K562 (cell line): ENCODE results near the gene LRRC10B. TPM values are rescaled to one million over a fixed set of nuclear protein-coding genes. Genes with fewer than 3 reads are reported as not detected.

Experiments used
- BHLHE40 ChIP-seq: IDR thresholded peaks from 2 replicates; pipeline ENCODE4 v1.6.1; 2011; ENCODE audit warnings: low read length, improper control_type of control experiment
- BRF1 ChIP-seq: IDR thresholded peaks from 3 replicates; pipeline ENCODE4 v1.6.1; 2011; ENCODE audit warnings: borderline replicate concordance, mild to moderate bottlenecking; ENCODE audit not compliant: insufficient read length; ENCODE audit errors: extremely low read depth
- COPS2 ChIP-seq: fragments of 450-650 bp; conservative IDR thresholded peaks from 2 replicates; pipeline ENCODE4 v1.6.1; 2016; ENCODE audit warnings: mild to moderate bottlenecking, moderate library complexity
- HDAC3 ChIP-seq: fragments of 450-650 bp; IDR thresholded peaks from 2 replicates; pipeline ENCODE4 v1.6.1; 2018; ENCODE audit warnings: borderline replicate concordance, mild to moderate bottlenecking, moderate library complexity; ENCODE audit not compliant: partially characterized antibody
- KAT7 ChIP-seq: sonication (generic); formaldehyde crosslinking; IDR thresholded peaks from 2 replicates; pipeline ENCODE4 v1.8.0; 2022; ENCODE audit warnings: missing genetic modification reagents, mild to moderate bottlenecking, borderline replicate concordance
- KLF1 ChIP-seq: fragments of 450-650 bp; IDR thresholded peaks from 2 replicates; pipeline ENCODE4 v1.6.1; 2016; ENCODE audit warnings: missing genetic modification characterization, missing compliant biosample characterization
- LARP7 ChIP-seq: fragments of 450-650 bp; IDR thresholded peaks from 2 replicates; pipeline ENCODE4 v1.6.1; 2016
- MCM2 ChIP-seq: fragments of 450-650 bp; IDR thresholded peaks from 2 replicates; pipeline ENCODE4 v1.6.1; 2017; ENCODE audit warnings: low read depth, mild to moderate bottlenecking
- MECOM ChIP-seq: fragments of 250-450 bp; sonication (Bioruptor Pico); IDR thresholded peaks from 2 replicates; pipeline ENCODE4 v1.8.0; 2022; ENCODE audit warnings: inconsistent platforms
- MED1 ChIP-seq: sonication (generic); formaldehyde crosslinking; IDR thresholded peaks from 2 replicates; pipeline ENCODE4 v1.8.1; 2023; ENCODE audit warnings: missing genetic modification reagents, borderline replicate concordance
- MTA3 ChIP-seq: fragments of 450-650 bp; formaldehyde crosslinking; IDR thresholded peaks from 2 replicates; pipeline ENCODE4 v1.6.1; 2017; ENCODE audit warnings: mild to moderate bottlenecking, borderline replicate concordance
- NCOA1 ChIP-seq: fragments of 450-650 bp; IDR thresholded peaks from 2 replicates; pipeline ENCODE4 v1.6.1; 2016; ENCODE audit warnings: low read depth
- PHF21A ChIP-seq: fragments of 450-650 bp; IDR thresholded peaks from 2 replicates; pipeline ENCODE4 v1.6.1; 2017; ENCODE audit warnings: low read depth, borderline replicate concordance
- RB1 ChIP-seq: fragments of 450-650 bp; IDR thresholded peaks from 2 replicates; pipeline ENCODE4 v1.6.1; 2017; ENCODE audit warnings: low read depth, mild to moderate bottlenecking
- RFX5 ChIP-seq: IDR thresholded peaks from 2 replicates; pipeline ENCODE4 v1.6.1; 2011; ENCODE audit warnings: low read depth, mild to moderate bottlenecking, improper control_type of control experiment, low read length
- SMAD3 ChIP-seq: fragments of 450-650 bp; formaldehyde crosslinking; conservative IDR thresholded peaks from 2 replicates; pipeline ENCODE4 v1.4.0; 2020; ENCODE audit warnings: mild to moderate bottlenecking
- SMC3 ChIP-seq: conservative IDR thresholded peaks from 2 replicates; pipeline ENCODE4 v1.6.1; 2011; ENCODE audit warnings: low read depth, low read length, improper control_type of control experiment; ENCODE audit not compliant: insufficient read depth
- TAF15 ChIP-seq: fragments of 200-400 bp; formaldehyde crosslinking; IDR thresholded peaks from 2 replicates; pipeline ENCODE4 v1.6.1; 2017; ENCODE audit warnings: mild to moderate bottlenecking, low read depth, low read length, moderate library complexity
- TCF7L2 ChIP-seq: fragments of 150-350 bp; IDR thresholded peaks from 2 replicates; pipeline ENCODE4 v1.6.1; 2016; ENCODE audit warnings: low read depth, mild to moderate bottlenecking, low read length, moderate library complexity
- ZNF124 ChIP-seq: sonication (generic); formaldehyde crosslinking; IDR thresholded peaks from 2 replicates; pipeline ENCODE4 v1.8.1; 2022; ENCODE audit warnings: missing genetic modification reagents
- polyA plus RNA-seq, 8 experiments: library from polyadenylated mRNA; depleted of rRNA in 4 of 8; stranded (reverse) in 5 of 8; unstranded in 3 of 8; fragments of >200 nt; fragmentation: Nextera tagmentation in 2 of 8; fragmentation: Illumina TruSeq in 1 of 8; extraction: Ambion mirVana in 2 of 8; extraction: Trizol in 1 of 8; gene quantifications; 2 replicates each; pipeline versions ENCODE4 v1.2.1 to v1.2.3, GENCODE V29; 2011 to 2014; ENCODE audit warnings: inconsistent platforms in 1 of 8, missing spikeins in 1 of 8
- total RNA-seq, 7 experiments: library from RNA; depleted of rRNA in 6 of 7; stranded (reverse); fragments of >200 nt in 6 of 7; fragmentation: Illumina TruSeq in 2 of 7; extraction: Trizol in 2 of 7; gene quantifications; 2 replicates each; pipeline versions ENCODE4 v1.2.1 to v1.2.3, GENCODE V29; 2011 to 2021; ENCODE audit warnings: low replicate concordance in 1 of 7
- TF ChIP-seq, protein P1 (sequence below), 2 experiments: fragments of 450-650 bp; IDR thresholded peaks; 2 replicates each; pipeline ENCODE4 v1.6.1; 2018; ENCODE audit warnings: mild to moderate bottlenecking in 2 of 2, low read depth in 1 of 2; ENCODE audit not compliant: partially characterized antibody in 2 of 2
- TF ChIP-seq, protein P2 (sequence below): fragments of 450-650 bp; IDR thresholded peaks from 2 replicates; pipeline ENCODE4 v1.7.0; 2016; ENCODE audit warnings: borderline replicate concordance
- TF ChIP-seq, protein P3 (sequence below): sonication (generic); formaldehyde crosslinking; IDR thresholded peaks from 2 replicates; pipeline ENCODE4 v1.4.0; 2020; ENCODE audit warnings: mild to moderate bottlenecking, missing genetic modification reagents

The LRRC10B gene
- total and polyA plus RNA-seq, 9 of the 15 experiments (the other 6 are each of a cell fraction or from before 2014, with no cell fraction given), result 0.11 TPM; not detected in 8

DNA sequence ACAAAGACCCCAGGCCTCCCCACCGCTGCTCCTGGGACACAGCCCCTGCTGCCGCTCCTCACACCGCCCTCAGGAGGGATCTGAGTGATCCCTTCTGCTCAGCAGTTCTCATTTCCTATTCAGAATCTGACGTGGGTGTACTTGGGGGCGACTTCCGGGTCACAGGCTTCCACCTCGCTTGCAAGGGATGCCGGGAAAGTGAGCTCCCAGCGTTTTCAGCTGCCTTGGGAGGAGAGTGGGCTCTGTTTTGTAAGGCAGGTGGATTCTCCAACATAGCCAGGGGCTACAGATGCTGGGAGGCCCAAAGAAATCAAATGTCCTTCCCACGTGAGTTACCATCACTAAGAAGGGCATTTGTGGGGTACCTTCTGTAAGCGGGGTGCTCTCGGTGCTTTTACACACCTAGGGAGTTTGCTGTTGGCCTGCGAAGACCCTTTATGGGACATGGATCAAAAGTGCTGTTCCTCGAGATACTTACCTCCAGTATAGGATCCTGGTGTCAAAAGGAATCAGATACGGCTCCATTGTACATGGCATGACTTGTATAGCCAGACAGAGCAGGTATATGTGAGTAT is 9.7 kb upstream of the LRRC10B start (continued):
- TF ChIP-seq PHF21A, result no peak
- no peak for TF ChIP-seq COPS2
- 0 out of 2 replicates have a peak, but pooled peaks have one; percentile 60 for TF ChIP-seq MTA3
- TF ChIP-seq RFX5, result no peak
- no peak for TF ChIP-seq TAF15
- TF ChIP-seq ZNF124 (CRISPR knock-in tag), result no peak
- TF ChIP-seq SMC3, result no peak
- TF ChIP-seq, protein P1, sequence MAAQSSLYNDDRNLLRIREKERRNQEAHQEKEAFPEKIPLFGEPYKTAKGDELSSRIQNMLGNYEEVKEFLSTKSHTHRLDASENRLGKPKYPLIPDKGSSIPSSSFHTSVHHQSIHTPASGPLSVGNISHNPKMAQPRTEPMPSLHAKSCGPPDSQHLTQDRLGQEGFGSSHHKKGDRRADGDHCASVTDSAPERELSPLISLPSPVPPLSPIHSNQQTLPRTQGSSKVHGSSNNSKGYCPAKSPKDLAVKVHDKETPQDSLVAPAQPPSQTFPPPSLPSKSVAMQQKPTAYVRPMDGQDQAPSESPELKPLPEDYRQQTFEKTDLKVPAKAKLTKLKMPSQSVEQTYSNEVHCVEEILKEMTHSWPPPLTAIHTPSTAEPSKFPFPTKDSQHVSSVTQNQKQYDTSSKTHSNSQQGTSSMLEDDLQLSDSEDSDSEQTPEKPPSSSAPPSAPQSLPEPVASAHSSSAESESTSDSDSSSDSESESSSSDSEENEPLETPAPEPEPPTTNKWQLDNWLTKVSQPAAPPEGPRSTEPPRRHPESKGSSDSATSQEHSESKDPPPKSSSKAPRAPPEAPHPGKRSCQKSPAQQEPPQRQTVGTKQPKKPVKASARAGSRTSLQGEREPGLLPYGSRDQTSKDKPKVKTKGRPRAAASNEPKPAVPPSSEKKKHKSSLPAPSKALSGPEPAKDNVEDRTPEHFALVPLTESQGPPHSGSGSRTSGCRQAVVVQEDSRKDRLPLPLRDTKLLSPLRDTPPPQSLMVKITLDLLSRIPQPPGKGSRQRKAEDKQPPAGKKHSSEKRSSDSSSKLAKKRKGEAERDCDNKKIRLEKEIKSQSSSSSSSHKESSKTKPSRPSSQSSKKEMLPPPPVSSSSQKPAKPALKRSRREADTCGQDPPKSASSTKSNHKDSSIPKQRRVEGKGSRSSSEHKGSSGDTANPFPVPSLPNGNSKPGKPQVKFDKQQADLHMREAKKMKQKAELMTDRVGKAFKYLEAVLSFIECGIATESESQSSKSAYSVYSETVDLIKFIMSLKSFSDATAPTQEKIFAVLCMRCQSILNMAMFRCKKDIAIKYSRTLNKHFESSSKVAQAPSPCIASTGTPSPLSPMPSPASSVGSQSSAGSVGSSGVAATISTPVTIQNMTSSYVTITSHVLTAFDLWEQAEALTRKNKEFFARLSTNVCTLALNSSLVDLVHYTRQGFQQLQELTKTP (IDR thresholded peaks at IDR 0.05; ENCODE audit: low read depth in 1 of 2, partially characterized antibody in 2 of 2), result peak in 1 of 2 experiments; percentile 67
- no peak for TF ChIP-seq LARP7
- no peak for TF ChIP-seq KAT7
- TF ChIP-seq, protein P2, sequence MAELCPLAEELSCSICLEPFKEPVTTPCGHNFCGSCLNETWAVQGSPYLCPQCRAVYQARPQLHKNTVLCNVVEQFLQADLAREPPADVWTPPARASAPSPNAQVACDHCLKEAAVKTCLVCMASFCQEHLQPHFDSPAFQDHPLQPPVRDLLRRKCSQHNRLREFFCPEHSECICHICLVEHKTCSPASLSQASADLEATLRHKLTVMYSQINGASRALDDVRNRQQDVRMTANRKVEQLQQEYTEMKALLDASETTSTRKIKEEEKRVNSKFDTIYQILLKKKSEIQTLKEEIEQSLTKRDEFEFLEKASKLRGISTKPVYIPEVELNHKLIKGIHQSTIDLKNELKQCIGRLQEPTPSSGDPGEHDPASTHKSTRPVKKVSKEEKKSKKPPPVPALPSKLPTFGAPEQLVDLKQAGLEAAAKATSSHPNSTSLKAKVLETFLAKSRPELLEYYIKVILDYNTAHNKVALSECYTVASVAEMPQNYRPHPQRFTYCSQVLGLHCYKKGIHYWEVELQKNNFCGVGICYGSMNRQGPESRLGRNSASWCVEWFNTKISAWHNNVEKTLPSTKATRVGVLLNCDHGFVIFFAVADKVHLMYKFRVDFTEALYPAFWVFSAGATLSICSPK, result no peak
- TF ChIP-seq KLF1 (tag), result no peak
- no peak for TF ChIP-seq SMAD3 (CRISPR knock-in tag)
- no peak for TF ChIP-seq MECOM (CRISPR knock-in tag)
- no peak for TF ChIP-seq MCM2
- TF ChIP-seq RB1, result no peak
- no peak for TF ChIP-seq HDAC3
- TF ChIP-seq, protein P3, sequence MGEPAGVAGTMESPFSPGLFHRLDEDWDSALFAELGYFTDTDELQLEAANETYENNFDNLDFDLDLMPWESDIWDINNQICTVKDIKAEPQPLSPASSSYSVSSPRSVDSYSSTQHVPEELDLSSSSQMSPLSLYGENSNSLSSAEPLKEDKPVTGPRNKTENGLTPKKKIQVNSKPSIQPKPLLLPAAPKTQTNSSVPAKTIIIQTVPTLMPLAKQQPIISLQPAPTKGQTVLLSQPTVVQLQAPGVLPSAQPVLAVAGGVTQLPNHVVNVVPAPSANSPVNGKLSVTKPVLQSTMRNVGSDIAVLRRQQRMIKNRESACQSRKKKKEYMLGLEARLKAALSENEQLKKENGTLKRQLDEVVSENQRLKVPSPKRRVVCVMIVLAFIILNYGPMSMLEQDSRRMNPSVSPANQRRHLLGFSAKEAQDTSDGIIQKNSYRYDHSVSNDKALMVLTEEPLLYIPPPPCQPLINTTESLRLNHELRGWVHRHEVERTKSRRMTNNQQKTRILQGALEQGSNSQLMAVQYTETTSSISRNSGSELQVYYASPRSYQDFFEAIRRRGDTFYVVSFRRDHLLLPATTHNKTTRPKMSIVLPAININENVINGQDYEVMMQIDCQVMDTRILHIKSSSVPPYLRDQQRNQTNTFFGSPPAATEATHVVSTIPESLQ (CRISPR knock-in tag), result no peak
- TF ChIP-seq BHLHE40, result peak; percentile 22; the same call in 1 of the 2 replicates
- no peak for TF ChIP-seq BRF1
- TF ChIP-seq NCOA1, result no peak
- TF ChIP-seq MED1 (CRISPR knock-in tag), result no peak
- no peak for TF ChIP-seq TCF7L2
